NCI-H128 (cell line): ENCODE data around the gene PORCN.
A peak's percentile ranks its signal among the peaks of the same experiment; 100 is the strongest.

ENCODE experiments used
- DNase-seq: peaks from one replicate; lab custom pipeline; 2025; ENCODE audit not compliant: unreplicated experiment; lab: John Stamatoyannopoulos, UW

PORCN gene

GRCh38 chrX:48475774-48476577 lies 32.8 kb upstream of the PORCN start, which contains the start of gene FTSJ1:
Gene FTSJ1 (plus strand): TSS chrX:48476199. CDS start chrX:48478048, 1,849 bp downstream.
- DNase-seq: peak; percentile 16

GRCh38 chrX:48476919-48477318 lies 31.9 kb upstream of the PORCN start:
- DNase-seq: no peak

- DNase-seq: no peak
Observed at GRCh38 chrX:48477960-48478755, 30.6 kb upstream of the PORCN start.

GRCh38 chrX:48478806-48479205 lies 30.0 kb upstream of the PORCN start:
- DNase-seq: no peak

GRCh38 chrX:48480142-48480541 lies 28.6 kb upstream of the PORCN start:
- DNase-seq: no peak

- no peak for DNase-seq
Observed at GRCh38 chrX:48480583-48480982, 28.2 kb upstream of the PORCN start.

- no peak for DNase-seq
Observed at GRCh38 chrX:48482526-48482925, 26.3 kb upstream of the PORCN start.

GRCh38 chrX:48487362-48487798 lies 21.4 kb upstream of the PORCN start:
- no peak for DNase-seq

GRCh38 chrX:48488034-48488433 lies 20.8 kb upstream of the PORCN start:
- DNase-seq: no peak

GRCh38 chrX:48489296-48489695 lies 19.5 kb upstream of the PORCN start:
- DNase-seq: no peak

- DNase-seq: no peak
Observed at GRCh38 chrX:48489892-48490291, 18.9 kb upstream of the PORCN start.

GRCh38 chrX:48490661-48491060 lies 18.1 kb upstream of the PORCN start:
- DNase-seq: no peak

- DNase-seq: no peak
Observed at GRCh38 chrX:48491809-48492208, 17.0 kb upstream of the PORCN start.

- DNase-seq: no peak
Observed at GRCh38 chrX:48492293-48492910, 16.4 kb upstream of the PORCN start.

- DNase-seq: no peak
Observed at GRCh38 chrX:48493890-48494364, 14.9 kb upstream of the PORCN start.

- DNase-seq: no peak
Observed at GRCh38 chrX:48496660-48497059, 12.1 kb upstream of the PORCN start.

- no peak for DNase-seq
Observed at GRCh38 chrX:48497871-48498270, 10.9 kb upstream of the PORCN start.

GRCh38 chrX:48498374-48498809 lies 10.4 kb upstream of the PORCN start:
- DNase-seq: no peak

GRCh38 chrX:48504261-48504660 lies 4.5 kb upstream of the PORCN start:
- DNase-seq: no peak

GRCh38 chrX:48505481-48505880 lies 3.3 kb upstream of the PORCN start:
- DNase-seq: no peak

- DNase-seq: no peak
Observed at GRCh38 chrX:48507246-48507645, 1.5 kb upstream of the PORCN start.

- no peak for DNase-seq
Observed at GRCh38 chrX:48509245-48509590, 426 bp downstream of the PORCN start.
